ENCODE results near the gene ATXN7.

The ATXN7 gene

DNA sequence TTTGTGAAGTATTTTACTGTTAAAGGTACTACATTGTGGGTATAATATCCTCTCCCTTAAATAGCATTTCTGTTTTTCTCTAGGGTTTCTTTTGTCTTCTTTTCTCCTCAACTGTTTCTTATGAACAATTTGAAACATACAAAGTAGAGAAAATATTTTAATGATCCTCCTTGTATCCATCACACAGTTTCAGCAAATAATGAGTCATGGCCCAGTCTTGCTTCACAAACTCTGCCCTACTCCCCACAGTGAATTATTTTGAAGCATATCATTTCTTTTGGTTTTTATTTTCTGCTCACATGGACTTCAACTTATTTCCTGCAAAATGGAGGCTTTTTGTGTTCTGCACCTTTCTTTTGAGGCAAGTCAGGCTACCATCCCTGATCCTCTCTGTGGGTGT lies 54.7 kb downstream of the ATXN7 start:
- no peak for DNase-seq (ENCODE audit: extremely low read depth, low read depth)
- H3K4me3 ChIP-seq (replicated peaks; ENCODE audit: low read depth, low read length): no peak overlapping the region
- TF ChIP-seq, protein P1, sequence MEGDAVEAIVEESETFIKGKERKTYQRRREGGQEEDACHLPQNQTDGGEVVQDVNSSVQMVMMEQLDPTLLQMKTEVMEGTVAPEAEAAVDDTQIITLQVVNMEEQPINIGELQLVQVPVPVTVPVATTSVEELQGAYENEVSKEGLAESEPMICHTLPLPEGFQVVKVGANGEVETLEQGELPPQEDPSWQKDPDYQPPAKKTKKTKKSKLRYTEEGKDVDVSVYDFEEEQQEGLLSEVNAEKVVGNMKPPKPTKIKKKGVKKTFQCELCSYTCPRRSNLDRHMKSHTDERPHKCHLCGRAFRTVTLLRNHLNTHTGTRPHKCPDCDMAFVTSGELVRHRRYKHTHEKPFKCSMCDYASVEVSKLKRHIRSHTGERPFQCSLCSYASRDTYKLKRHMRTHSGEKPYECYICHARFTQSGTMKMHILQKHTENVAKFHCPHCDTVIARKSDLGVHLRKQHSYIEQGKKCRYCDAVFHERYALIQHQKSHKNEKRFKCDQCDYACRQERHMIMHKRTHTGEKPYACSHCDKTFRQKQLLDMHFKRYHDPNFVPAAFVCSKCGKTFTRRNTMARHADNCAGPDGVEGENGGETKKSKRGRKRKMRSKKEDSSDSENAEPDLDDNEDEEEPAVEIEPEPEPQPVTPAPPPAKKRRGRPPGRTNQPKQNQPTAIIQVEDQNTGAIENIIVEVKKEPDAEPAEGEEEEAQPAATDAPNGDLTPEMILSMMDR (IDR thresholded peaks at IDR 0.05; ENCODE audit: low read depth, low read length, missing control alignments): no peak

DNA sequence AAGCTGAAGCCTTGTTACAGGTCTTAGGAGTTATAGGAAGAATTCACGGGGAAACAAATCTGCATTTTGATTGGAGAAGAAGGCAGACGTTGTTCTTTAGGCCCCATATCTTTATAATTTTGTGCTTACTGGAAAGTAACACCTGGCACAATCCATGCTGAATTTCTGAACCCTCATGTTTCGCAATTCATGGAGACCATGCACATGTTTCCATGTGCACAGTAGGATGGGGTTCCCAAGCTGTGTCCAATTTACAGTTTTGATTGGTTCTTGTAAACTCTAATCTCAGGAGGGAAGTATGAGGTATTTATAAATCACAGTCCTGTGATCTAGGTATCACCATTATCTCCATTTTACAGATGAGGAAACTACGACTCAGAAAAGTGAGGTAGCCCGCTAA lies 56.3 kb downstream of the ATXN7 start:
- TF ChIP-seq, protein P1 (IDR thresholded peaks at IDR 0.05; ENCODE audit: low read depth, low read length, missing control alignments): no peak
- DNase-seq (ENCODE audit: extremely low read depth, low read depth): no peak
- no peak overlapping the region for H3K4me3 ChIP-seq (replicated peaks; ENCODE audit: low read depth, low read length)

DNA sequence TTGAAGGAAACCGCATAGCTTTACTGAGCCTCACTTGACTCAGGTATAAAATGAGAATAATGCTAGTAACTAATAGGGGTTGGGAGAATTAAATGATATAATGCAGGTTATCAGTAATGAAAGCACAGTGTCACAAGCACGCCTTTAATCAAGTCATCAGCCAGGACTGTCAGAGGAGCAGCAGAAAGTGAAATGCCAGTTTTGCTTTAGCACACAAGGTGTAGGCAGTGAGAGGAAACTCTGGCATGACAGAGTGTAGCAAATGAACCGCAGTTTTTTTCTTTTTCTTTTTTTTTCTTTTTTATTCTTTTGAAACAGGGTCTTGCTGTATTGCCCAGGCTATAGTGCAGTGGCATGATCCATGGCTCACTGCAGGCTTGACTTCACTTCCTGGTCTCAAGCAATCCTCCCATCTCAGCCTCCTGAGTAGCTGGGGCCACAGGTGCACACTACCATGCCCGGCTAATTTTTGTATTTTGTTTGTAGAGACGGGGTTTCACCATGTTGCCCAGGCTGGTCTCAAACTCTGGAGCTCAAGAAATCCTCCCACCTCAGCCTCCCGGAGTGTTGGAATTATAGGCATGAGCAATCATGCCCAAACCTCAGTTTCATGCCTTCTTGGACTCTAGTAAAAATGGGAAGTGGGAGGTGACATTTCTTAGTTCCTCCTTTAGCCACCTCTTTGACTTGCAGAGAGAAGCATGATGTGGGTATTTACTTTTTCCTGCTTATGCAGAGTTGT lies 58.2 kb downstream of the ATXN7 start:
- no peak for DNase-seq (ENCODE audit: extremely low read depth, low read depth)
- no peak overlapping the region for H3K4me3 ChIP-seq (replicated peaks; ENCODE audit: low read depth, low read length)
- TF ChIP-seq, protein P1 (IDR thresholded peaks at IDR 0.05; ENCODE audit: low read depth, low read length, missing control alignments): no peak

DNA sequence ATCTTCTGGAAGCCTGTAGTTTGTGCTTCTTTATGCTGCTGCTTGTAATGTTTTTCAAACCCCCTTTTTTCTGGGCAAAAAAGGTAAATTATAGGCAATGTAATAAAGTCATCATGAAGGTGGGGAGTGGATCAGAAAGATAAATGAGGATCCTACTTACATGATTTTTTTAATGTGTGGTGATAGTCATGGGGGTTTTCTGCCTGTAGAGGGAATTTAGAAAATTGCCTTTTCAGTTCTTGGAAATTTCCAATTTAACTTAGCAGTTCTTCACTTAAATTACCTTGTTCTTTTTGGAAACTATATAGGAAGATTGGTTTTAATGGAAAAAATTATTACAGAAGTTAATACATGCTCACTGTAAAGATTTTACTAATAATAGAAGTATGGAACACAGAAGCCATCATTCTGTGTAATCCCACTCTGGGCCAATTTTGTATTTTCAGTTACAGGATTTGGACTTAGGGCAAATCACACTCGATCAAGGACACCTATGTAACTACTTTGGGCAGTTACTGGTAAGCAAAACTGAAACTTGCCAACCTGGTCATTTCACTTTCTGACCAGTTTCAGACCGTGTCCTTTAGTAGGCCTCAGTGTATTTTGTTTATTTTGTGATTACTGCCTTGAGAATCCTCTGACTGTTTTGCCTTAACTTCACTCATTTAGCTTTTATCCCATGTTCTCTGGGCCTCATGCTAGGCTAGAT lies 59.0 kb downstream of the ATXN7 start:
- no peak for DNase-seq (ENCODE audit: extremely low read depth, low read depth)
- TF ChIP-seq, protein P1 (IDR thresholded peaks at IDR 0.05; ENCODE audit: low read depth, low read length, missing control alignments): no peak
- H3K4me3 ChIP-seq (replicated peaks; ENCODE audit: low read depth, low read length): no peak overlapping the region

DNA sequence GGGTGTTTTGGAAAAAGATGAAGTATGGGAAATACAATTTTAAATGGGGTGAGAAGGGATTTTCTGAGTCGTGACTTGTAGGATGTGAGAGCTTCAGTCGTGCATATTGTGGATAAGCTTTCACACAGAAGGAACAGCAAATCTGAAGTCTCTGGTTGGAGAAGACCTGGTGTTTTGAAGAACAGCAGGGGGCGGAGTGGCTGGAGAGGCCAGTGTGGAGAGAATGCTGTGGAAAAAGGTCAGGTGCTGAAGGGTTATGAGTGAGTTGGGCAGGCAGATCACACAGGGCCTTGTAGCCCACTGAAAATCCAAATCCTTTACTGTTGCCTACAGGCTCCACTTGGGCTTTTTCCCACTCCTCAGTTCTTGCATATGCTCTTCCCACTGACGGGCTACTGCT lies 62.6 kb downstream of the ATXN7 start:
- TF ChIP-seq, protein P1 (IDR thresholded peaks at IDR 0.05; ENCODE audit: low read depth, low read length, missing control alignments): no peak
- DNase-seq (ENCODE audit: extremely low read depth, low read depth): no peak
- H3K4me3 ChIP-seq (replicated peaks; ENCODE audit: low read depth, low read length): no peak overlapping the region

DNA sequence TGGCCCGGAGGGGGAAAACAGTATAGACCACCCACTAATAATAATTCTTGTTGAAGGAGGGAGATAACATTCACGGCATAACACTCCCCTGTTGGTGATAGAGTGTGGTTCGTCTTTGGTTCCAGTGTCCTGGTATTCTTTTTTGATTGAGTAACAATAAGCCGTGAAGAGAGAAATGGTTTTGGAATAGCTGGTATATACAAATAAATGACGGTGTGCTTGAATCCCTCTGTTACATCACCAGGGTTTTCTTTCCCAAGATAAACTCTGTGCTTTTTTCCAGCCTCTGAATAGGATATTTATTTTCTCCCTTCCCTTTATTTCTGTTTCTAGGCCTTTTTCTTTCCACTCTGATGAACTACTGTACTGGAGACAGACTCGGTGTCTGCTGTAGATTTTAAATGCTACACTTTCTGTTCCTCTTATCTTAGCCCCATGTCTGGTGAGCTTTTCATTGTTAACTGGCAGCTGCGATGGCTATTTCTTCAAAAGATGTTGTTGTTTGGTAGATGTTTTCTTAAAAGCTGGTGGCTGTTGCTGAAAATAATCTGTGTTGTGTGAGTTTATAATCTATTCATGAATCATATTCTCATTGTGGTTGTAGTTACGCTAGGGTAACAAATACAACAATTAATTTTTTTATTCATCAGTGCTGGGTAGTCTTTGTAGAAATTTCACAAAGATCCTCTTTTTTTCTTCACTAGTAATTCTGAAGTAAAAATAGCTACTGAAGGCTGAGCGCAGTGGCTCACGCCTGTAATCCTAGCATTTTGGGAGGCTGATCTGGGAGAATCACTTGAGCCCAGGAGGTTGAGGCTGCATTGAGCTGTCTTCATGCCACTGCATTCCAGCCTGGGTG lies 64.0 kb downstream of the ATXN7 start:
- no peak overlapping the region for H3K4me3 ChIP-seq (replicated peaks; ENCODE audit: low read depth, low read length)
- DNase-seq (ENCODE audit: extremely low read depth, low read depth): no peak
- TF ChIP-seq, protein P1 (IDR thresholded peaks at IDR 0.05; ENCODE audit: low read depth, low read length, missing control alignments): no peak
